Measurements from ENCODE around the gene MTUS2.

The MTUS2 gene

GRCh38 chr13:29464105-29464679 lies 644.1 kb downstream of the MTUS2 start:
- DNase-seq, result no peak

GRCh38 chr13:29465741-29466293 lies 645.7 kb downstream of the MTUS2 start:
- no peak for DNase-seq

GRCh38 chr13:29471551-29471950 lies 651.4 kb downstream of the MTUS2 start:
- no peak for DNase-seq

- DNase-seq, result no peak
Observed at GRCh38 chr13:29472332-29472961, 652.3 kb downstream of the MTUS2 start.

- DNase-seq, result no peak
Observed at GRCh38 chr13:29473166-29473565, 653.0 kb downstream of the MTUS2 start.

- no peak for DNase-seq
Observed at GRCh38 chr13:29474991-29475390, 654.9 kb downstream of the MTUS2 start.

DNA sequence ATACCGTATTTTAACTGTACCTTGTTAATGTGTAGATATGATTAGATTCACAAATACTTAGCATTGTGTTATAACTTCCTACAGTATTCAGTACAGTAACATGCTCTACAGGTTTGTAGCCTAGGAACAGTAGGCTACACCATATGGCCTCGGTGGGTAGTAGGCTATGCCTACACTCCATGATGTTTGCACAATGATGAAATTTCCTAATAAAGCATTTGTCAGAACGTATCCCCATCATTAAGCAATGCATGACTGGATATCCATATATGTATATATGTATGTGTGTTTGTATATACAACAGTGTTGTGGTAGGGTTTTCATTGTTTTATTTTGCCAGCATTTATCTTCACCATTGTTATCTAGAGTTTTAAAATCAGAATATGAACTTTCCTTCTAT lies 655.9 kb downstream of the MTUS2 start:
- no peak for DNase-seq

GRCh38 chr13:29479716-29480492 lies 659.8 kb downstream of the MTUS2 start:
- DNase-seq, result no peak

DNA sequence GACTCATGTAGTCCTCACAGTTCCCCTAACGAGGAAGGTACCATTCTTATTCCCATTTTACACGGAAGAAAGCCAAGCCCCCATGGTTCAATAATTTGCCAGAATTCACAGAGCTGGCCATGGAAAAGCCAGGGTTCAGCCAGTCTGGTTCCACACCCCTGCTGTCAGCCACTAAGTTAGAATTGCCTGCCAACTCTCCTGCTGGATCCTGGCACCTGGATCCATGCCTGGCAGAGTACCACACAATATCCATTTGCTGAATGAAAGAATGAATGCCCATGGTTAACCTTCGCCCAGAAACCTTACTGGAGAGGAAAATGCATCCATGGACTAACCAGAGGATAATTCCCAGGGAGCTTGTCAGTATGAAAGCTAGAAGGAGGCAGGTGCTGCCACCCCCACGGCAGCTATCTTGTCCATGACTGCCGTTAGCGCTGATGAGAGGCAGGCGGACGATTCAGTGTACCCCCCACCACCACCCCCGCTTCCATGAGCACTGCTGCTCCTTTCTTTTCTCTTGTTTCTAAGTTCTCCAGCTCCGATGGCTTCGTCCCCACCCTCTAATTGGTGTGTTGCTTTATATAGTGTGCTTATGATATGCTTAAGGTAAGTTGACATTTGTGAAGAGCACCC lies 660.9 kb downstream of the MTUS2 start:
- no peak for DNase-seq

GRCh38 chr13:29481603-29482002 lies 661.5 kb downstream of the MTUS2 start:
- DNase-seq, result no peak

- DNase-seq, result no peak
Observed at GRCh38 chr13:29482504-29482903, 662.4 kb downstream of the MTUS2 start.

DNA sequence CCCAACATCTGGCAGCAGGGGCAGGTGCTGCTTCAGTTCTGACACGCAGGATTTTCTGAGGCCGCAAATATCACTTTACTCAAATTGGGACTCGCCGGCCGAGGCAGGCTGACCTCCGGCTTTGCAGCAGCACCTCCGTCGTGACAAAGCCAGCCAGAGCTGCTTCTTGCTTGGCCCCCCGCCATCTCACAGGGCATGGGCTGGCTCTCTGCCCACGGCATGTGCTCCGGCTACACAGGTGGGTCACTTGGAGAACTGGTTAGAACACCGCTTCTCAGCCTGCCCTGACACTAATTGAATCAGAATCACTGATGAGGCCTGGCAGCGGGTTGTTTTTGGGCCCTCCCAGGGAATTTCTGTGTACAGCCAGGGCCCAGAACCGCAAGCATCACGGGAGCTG lies 663.1 kb downstream of the MTUS2 start:
- DNase-seq, result no peak

GRCh38 chr13:29483623-29484022 lies 663.5 kb downstream of the MTUS2 start:
- no peak for DNase-seq

DNA sequence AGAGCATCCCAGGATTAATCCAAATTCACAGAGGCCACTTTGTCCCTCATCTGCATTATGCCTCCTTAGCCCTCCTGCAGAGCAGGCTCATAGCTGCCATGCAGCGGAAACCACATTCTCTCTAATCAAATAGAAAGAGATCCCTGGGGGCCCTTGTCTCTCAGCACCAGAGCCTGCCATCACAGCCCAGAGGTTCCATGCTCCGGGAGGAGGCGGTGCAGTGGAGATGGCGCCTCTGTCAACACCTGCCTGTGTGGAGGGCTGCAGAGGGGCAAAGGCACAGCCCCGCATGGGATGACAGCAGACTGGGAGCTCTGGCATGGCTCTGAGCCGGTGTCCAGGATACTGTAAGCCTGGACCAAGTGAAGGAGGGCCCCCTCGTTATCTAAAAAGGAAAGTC lies 664.1 kb downstream of the MTUS2 start:
- no peak for DNase-seq

DNA sequence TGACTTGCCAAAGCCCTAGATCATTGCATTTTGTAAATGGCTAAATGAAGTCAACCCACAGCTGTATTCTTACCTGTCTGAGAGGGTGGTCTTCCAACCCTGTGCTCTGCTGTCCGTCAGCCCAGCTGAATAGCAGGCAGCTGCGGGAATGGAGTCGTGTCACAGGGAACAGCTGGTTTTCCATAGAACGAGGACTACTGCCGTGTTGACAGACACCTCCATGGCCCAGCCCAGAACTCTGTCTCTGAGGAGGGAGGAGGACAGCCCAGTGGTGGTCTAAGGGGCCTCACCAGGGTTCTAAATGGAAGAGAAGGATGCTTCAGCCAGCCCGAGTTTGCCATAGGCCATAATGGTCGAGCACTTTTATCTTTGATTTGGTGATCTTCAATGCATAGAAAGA lies 664.7 kb downstream of the MTUS2 start:
- DNase-seq, result no peak

DNA sequence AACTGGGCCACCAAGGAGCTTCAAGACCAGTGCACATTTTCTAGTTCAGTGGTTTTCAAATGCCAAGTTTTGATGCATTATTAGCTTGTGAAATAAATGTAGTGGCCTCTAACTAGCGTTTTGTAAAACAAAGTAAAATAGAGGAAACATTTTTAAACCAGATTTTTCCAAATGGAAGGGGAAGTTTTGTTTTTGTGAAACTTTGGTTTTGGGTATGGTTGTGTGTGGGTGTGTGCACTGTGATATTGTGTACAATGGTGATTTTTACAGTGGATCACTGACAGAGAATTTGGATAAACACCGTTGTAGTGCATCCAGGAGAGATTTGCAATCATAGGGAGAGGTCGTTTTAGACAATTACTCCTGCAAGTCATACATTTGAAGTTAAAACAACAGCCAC lies 666.4 kb downstream of the MTUS2 start:
- no peak for DNase-seq

- DNase-seq, result no peak
Observed at GRCh38 chr13:29487466-29488454, 667.6 kb downstream of the MTUS2 start.

DNA sequence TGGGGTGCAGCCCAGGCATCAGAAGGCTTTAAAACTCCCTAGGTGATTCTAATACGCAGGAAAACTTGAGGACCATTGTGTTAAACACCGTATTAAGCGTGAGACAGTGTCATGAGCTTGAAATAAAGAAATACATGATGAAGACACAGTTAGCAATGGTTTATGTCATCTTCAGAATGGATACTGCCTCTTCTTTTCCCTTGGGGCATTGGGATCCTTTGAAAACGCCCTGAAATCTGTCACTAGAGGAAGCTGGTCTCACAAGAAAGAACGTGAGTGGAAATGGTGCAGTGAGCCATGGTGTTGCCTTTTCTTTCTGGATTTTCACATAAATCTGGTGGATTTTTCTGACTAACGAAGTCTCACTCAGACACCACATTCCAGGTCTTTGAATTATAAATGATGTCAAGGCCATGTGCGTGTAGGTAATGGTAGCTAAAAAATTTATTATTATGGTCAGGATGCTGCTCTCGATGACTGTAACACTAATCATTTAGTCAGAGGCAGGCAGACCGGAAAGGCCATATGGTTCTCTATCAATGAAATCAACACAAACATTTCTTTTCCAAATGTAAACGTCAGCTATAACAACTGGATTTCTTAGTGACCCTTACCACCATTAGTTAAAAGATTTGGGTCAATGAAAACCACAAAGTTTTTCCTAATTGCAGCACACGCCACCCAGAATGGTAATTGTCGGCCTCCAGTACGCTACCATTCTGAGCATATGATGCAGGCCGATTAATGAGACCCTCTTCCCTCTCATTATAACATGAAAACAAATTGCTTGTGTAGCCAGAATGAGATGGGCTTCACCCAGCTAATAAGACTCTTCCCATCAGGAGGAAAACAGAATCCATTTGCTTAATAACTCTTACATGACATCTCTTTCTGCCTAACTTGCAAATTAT lies 669.8 kb downstream of the MTUS2 start:
- DNase-seq, result no peak

DNA sequence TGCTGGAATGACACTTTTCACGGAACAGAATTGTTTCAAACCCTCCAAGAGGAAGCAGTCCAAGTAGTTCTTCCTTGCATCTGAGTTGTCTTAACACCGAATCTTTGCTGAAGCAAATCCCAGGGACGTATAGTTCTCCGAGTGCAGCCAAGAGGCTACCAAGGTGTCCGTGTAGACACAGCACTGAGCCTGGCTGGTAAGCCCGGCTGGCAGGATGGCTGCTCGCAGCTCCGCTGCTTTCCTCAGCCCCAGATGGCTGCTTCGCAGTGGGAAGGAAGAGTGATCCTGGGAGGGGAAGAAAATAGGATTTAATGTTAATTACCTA lies 670.4 kb downstream of the MTUS2 start:
- DNase-seq, result no peak

- DNase-seq, result no peak
Observed at GRCh38 chr13:29491248-29491647, 671.1 kb downstream of the MTUS2 start.

- no peak for DNase-seq
Observed at GRCh38 chr13:29493796-29494195, 673.7 kb downstream of the MTUS2 start.

All from NCI-H2171 (cell line).